ENCODE measurements around the gene CYLC1.

CYLC1 gene, protein sequence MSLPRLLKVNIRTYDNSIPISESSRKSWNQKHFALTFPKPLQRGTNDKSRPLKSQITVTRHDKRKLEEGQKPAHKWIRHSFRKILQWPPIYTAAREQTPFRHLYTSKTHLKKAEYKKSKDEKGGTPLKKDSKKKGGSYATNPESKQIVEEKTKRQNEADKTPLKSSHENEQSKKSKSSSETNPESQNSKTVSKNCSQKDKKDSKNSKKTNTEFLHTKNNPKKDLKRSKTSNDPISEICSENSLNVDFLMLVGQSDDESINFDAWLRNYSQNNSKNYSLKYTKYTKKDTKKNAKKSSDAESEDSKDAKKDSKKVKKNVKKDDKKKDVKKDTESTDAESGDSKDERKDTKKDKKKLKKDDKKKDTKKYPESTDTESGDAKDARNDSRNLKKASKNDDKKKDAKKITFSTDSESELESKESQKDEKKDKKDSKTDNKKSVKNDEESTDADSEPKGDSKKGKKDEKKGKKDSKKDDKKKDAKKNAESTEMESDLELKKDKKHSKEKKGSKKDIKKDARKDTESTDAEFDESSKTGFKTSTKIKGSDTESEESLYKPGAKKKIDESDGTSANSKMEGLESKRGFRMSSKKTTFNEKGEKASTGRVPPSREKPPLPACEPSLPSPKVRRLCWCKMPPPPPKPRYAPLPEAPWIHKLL

GRCh38 chrX:83860846-83861245, at the start of gene CYLC1:
Gene CYLC1, plus strand, starts transcription at chrX:83861146. Its CDS starts 37 bp downstream, at chrX:83861183.
- DNase-seq (ENCODE audit: low read depth) = no peak

- no peak for DNase-seq (ENCODE audit: low read depth)
Measured at GRCh38 chrX:83819304-83819703, 41.6 kb upstream of the CYLC1 start.

GRCh38 chrX:83829874-83830273, 31.1 kb upstream of the CYLC1 start:
- DNase-seq (ENCODE audit: low read depth) = no peak

GRCh38 chrX:83845397-83845796, 15.5 kb upstream of the CYLC1 start:
- no peak for DNase-seq (ENCODE audit: low read depth)

DNA sequence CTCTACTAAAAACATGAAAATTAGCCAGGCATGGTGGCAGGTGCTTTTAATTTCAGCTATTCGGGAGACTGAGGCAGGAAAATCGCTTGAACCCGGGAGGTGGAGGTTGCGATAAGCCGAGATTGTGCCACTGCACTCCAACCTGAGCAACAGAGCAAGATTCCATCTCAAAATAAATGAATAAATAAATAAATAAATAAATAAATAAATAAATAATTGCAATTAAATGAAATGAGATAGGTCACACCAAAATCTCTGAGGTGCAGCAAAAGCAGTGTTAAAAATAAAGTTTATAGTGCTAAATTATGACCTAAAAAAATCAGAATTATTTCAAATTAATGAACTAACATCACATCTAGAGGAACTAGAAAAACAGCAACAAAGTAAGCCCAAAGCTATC, 13.6 kb upstream of the CYLC1 start:
- no peak for DNase-seq (ENCODE audit: low read depth)

DNA sequence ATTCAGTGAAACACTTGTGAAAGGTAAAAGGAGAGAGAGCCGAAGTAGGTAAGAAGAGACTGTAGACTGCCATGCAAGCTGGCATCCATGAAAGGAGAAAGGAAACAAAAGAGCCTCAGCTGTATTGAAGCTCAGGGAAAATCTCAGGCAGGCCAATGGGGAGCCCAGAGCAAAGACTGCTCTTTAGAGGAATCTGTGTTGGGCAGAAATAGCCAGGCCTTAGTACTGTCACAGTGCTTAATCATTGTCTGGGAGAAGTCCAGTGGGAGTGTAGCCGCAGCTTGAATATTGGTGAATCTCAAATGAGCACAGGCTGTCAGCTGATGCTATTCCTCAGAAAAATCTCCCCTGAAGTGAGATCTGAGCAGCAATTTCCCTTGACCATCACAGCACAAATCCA, 27.6 kb downstream of the CYLC1 start:
- no peak for DNase-seq (ENCODE audit: low read depth)

GRCh38 chrX:83892433-83892832, 31.5 kb downstream of the CYLC1 start:
- DNase-seq (ENCODE audit: low read depth) = no peak

GRCh38 chrX:83906921-83907320, 46.0 kb downstream of the CYLC1 start:
- DNase-seq (ENCODE audit: low read depth) = no peak

- no peak for DNase-seq (ENCODE audit: low read depth)
Measured at GRCh38 chrX:83916525-83916924, 55.6 kb downstream of the CYLC1 start.

DNA sequence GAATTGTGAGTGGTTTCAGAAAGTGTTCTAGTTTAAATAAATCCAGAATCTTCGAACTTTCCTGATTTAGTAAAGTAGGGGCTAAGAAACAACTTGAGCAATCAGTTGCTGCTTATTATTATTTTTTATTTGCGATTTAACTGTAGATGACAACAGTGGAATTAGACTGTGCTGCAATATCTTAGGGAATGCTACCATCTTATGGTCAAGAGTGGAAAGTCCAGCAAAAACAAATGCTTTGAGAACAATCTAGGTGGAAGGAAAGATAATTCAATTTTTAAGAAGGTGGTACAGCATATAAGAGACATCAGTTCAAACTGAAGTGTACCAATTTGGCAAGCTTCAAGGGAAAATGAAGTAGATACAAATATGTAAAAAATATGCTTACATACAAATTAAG, 73.3 kb downstream of the CYLC1 start:
- no peak for DNase-seq (ENCODE audit: low read depth)
